HEK293 (cell line): Measurements from ENCODE around the gene INF2.

Experiments
- CTCF ChIP-seq: fragments of 450-650 bp; formaldehyde crosslinking; IDR thresholded peaks from 2 replicates; pipeline ENCODE4 v1.5.1; 2016; ENCODE audit warnings: missing biosample characterization, missing genetic modification characterization
- KLF1 ChIP-seq: fragments of 450-650 bp; formaldehyde crosslinking; IDR thresholded peaks from 2 replicates; pipeline ENCODE4 v1.5.1; 2016; ENCODE audit warnings: missing biosample characterization, missing genetic modification characterization
- KLF8 ChIP-seq: fragments of 450-650 bp; formaldehyde crosslinking; IDR thresholded peaks from 2 replicates; pipeline ENCODE4 v1.5.1; 2016; ENCODE audit warnings: missing biosample characterization, missing genetic modification characterization
- REST ChIP-seq: fragments of 450-650 bp; formaldehyde crosslinking; IDR thresholded peaks from 2 replicates; pipeline ENCODE4 v1.5.1; 2016; ENCODE audit warnings: missing biosample characterization, missing genetic modification characterization
- ZBTB21 ChIP-seq: fragments of 450-650 bp; formaldehyde crosslinking; IDR thresholded peaks from 2 replicates; pipeline ENCODE4 v1.5.1; 2017; ENCODE audit warnings: missing biosample characterization, missing genetic modification characterization
- ZBTB6 ChIP-seq: fragments of 450-650 bp; formaldehyde crosslinking; IDR thresholded peaks from 2 replicates; pipeline ENCODE4 v1.5.1; 2017; ENCODE audit warnings: missing biosample characterization, missing genetic modification characterization
- ZNF341 ChIP-seq: fragments of 450-650 bp; formaldehyde crosslinking; IDR thresholded peaks from 2 replicates; pipeline ENCODE4; 2016; ENCODE audit warnings: low read depth, missing biosample characterization, missing genetic modification characterization
- ZNF362 ChIP-seq: fragments of 450-650 bp; formaldehyde crosslinking; IDR thresholded peaks from 2 replicates; pipeline ENCODE4 v1.5.1; 2016; ENCODE audit warnings: missing biosample characterization, missing genetic modification characterization
- ZNF596 ChIP-seq: fragments of 450-650 bp; IDR thresholded peaks from 2 replicates; pipeline ENCODE4 v1.5.0; 2018; ENCODE audit warnings: missing biosample characterization, mild to moderate bottlenecking, missing genetic modification characterization, moderate library complexity
- ZNF785 ChIP-seq: fragments of 450-650 bp; formaldehyde crosslinking; IDR thresholded peaks from 2 replicates; pipeline ENCODE4 v1.5.1; 2016; ENCODE audit warnings: missing biosample characterization, missing genetic modification characterization
- TF ChIP-seq, protein P1 (sequence below): fragments of 450-650 bp; formaldehyde crosslinking; conservative IDR thresholded peaks from 2 replicates; pipeline ENCODE4 v1.5.1; 2016; ENCODE audit warnings: low read depth, missing biosample characterization, missing genetic modification characterization
- TF ChIP-seq, protein P2 (sequence below): sonication (generic); formaldehyde crosslinking; IDR thresholded peaks from 2 replicates; pipeline ENCODE4 v1.8.1; 2022; ENCODE audit warnings: mild to moderate bottlenecking, moderate library complexity, missing genetic modification reagents

DNA sequence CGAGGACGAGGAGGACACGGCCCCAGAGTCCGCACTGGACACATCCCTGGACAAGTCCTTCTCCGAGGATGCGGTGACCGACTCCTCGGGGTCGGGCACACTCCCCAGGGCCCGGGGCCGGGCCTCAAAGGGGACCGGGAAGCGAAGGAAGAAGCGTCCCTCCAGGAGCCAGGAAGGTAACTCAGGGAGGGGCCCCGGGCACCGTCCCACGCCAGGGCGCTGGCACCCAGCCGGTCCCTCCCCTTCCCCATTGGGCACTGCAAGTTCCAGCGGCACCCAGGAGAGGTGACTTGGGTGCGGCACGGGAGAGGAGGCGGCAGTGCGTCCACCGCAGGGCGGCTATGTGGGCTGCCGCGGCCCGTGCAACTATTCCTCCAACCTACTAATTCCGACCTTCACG is 25.3 kb downstream of the INF2 start:
- TF ChIP-seq CTCF: no peak
- TF ChIP-seq, protein P1, sequence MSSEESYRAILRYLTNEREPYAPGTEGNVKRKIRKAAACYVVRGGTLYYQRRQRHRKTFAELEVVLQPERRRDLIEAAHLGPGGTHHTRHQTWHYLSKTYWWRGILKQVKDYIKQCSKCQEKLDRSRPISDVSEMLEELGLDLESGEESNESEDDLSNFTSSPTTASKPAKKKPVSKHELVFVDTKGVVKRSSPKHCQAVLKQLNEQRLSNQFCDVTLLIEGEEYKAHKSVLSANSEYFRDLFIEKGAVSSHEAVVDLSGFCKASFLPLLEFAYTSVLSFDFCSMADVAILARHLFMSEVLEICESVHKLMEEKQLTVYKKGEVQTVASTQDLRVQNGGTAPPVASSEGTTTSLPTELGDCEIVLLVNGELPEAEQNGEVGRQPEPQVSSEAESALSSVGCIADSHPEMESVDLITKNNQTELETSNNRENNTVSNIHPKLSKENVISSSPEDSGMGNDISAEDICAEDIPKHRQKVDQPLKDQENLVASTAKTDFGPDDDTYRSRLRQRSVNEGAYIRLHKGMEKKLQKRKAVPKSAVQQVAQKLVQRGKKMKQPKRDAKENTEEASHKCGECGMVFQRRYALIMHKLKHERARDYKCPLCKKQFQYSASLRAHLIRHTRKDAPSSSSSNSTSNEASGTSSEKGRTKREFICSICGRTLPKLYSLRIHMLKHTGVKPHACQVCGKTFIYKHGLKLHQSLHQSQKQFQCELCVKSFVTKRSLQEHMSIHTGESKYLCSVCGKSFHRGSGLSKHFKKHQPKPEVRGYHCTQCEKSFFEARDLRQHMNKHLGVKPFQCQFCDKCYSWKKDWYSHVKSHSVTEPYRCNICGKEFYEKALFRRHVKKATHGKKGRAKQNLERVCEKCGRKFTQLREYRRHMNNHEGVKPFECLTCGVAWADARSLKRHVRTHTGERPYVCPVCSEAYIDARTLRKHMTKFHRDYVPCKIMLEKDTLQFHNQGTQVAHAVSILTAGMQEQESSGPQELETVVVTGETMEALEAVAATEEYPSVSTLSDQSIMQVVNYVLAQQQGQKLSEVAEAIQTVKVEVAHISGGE (tag by site-specific recombination): no peak
- no peak for TF ChIP-seq ZNF362 (tag by site-specific recombination)
- no peak for TF ChIP-seq REST (tag by site-specific recombination)
- TF ChIP-seq, protein P2, sequence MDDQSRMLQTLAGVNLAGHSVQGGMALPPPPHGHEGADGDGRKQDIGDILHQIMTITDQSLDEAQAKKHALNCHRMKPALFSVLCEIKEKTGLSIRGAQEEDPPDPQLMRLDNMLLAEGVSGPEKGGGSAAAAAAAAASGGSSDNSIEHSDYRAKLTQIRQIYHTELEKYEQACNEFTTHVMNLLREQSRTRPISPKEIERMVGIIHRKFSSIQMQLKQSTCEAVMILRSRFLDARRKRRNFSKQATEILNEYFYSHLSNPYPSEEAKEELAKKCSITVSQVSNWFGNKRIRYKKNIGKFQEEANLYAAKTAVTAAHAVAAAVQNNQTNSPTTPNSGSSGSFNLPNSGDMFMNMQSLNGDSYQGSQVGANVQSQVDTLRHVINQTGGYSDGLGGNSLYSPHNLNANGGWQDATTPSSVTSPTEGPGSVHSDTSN (CRISPR knock-in tag): no peak
- no peak for TF ChIP-seq KLF8 (tag by site-specific recombination)
- TF ChIP-seq ZBTB21 (tag by site-specific recombination): no peak
- TF ChIP-seq ZNF785: no peak
- TF ChIP-seq ZNF341 (tag by site-specific recombination): no peak
- TF ChIP-seq ZBTB6 (tag by site-specific recombination): no peak
- TF ChIP-seq ZNF596 (tag by site-specific recombination): no peak
- TF ChIP-seq KLF1 (tag by site-specific recombination): no peak
